ENCODE results near the gene PHF24. TPM values are rescaled to one million over a fixed set of nuclear protein-coding genes. Genes with fewer than 3 reads are reported as not detected.

Gene PHF24
- total RNA-seq, 4 donors from 2014 or later: 0.67 to 2.1 (median 1.4) TPM

- WGBS, 2 donors: 65 to 71% methylated on average over 7 of the region's 7 CpGs
These were observed 29.2 kb downstream of the PHF24 start for GRCh38 chr9:34987160-34987901.

GRCh38 chr9:34988218-34989002 is 30.3 kb downstream of the PHF24 start:
- TF ChIP-seq POLR2A (IDR thresholded peaks at IDR 0.05): no peak
- TF ChIP-seq, protein P1, sequence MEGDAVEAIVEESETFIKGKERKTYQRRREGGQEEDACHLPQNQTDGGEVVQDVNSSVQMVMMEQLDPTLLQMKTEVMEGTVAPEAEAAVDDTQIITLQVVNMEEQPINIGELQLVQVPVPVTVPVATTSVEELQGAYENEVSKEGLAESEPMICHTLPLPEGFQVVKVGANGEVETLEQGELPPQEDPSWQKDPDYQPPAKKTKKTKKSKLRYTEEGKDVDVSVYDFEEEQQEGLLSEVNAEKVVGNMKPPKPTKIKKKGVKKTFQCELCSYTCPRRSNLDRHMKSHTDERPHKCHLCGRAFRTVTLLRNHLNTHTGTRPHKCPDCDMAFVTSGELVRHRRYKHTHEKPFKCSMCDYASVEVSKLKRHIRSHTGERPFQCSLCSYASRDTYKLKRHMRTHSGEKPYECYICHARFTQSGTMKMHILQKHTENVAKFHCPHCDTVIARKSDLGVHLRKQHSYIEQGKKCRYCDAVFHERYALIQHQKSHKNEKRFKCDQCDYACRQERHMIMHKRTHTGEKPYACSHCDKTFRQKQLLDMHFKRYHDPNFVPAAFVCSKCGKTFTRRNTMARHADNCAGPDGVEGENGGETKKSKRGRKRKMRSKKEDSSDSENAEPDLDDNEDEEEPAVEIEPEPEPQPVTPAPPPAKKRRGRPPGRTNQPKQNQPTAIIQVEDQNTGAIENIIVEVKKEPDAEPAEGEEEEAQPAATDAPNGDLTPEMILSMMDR (IDR thresholded peaks at IDR 0.05): no peak
- Histone ChIP-seq H3K4me3 (replicated peaks in 1 of 3) (peak overlapping the region in 2 of 3 donors; percentile 26 to 27), H3K36me3 (no peaks in the 10 kb centered on the region), H3K27ac (peak overlapping the region; percentile 31 to 82 (median 63)), H3K9me3 (no peaks in the 10 kb centered on the region), H3K27me3 (no peaks in the 10 kb centered on the region), H3K4me1 (peaks cover 21 to 33% of the 10 kb centered on the region in 2 donors)
- DNase-seq: peak; percentile 57 to 59
- intact Hi-C loops (cut with DNase I): loop anchor here (5.0 kb wide), 1 partner anchor 91 kb away; a partner anchor contains a TSS
- 14 to 18% methylated on average over 18 to 25 of the region's 25 CpGs for WGBS, 2 donors

More at GRCh38 chr9:34987160-34987901, 29.2 kb downstream of the PHF24 start:
- no peak overlapping the region for H3K4me3 ChIP-seq (replicated peaks in 1 of 3)
- no peaks in the 10 kb centered on the region for H3K27me3 ChIP-seq
- H3K4me1 ChIP-seq: peaks cover 21 to 24% of the 10 kb centered on the region in 2 donors
- TF ChIP-seq, protein P1 (IDR thresholded peaks at IDR 0.05): no peak
- no peak for TF ChIP-seq POLR2A (IDR thresholded peaks at IDR 0.05)
- H3K36me3 ChIP-seq: no peaks in the 10 kb centered on the region
- no peaks in the 10 kb centered on the region for H3K9me3 ChIP-seq
- no peak for DNase-seq
- H3K27ac ChIP-seq: no peak overlapping the region
- intact Hi-C loops (cut with DNase I): loop anchor here (5.0 kb wide), 1 partner anchor 90 kb away; a partner anchor contains a TSS

GRCh38 chr9:34989003-34989945 is 31.2 kb downstream of the PHF24 start, which contains the start of gene DNAJB5:
Gene DNAJB5, plus strand, starts transcription at chr9:34989745. Its CDS starts 886 bp downstream, at chr9:34990631.
- DNase-seq: peak; percentile 99 to 100
- intact Hi-C loops (cut with DNase I): loop anchor here (5.0 kb wide), 1 partner anchor 92 kb away; a partner anchor contains a TSS
- H3K27me3 ChIP-seq: no peaks in the 10 kb centered on the region
- H3K4me3 ChIP-seq (replicated peaks in 1 of 3): peak within 1 kb of the TSS; percentile 41 to 95 (median 48)
- TF ChIP-seq, protein P1 (IDR thresholded peaks at IDR 0.05): no peak
- peak; percentile 75 to 83 for TF ChIP-seq POLR2A (IDR thresholded peaks at IDR 0.05)
- WGBS, 2 donors: 0 to 1% methylated on average over 36 to 39 of the region's 65 CpGs
- peaks cover 21 to 42% of the 10 kb centered on the region in 2 donors for H3K4me1 ChIP-seq
- H3K27ac ChIP-seq: peak within 1 kb of the TSS; percentile 43 to 91 (median 86)
- no peaks in the 10 kb centered on the region for H3K36me3 ChIP-seq
- H3K9me3 ChIP-seq: no peaks in the 10 kb centered on the region

- 4% methylated on average over 22 of the region's 39 CpGs; no CpG with 5 or more reads in 1 of the 2 donors for WGBS, 2 donors
- peak; percentile 69 for DNase-seq
- intact Hi-C loops (cut with DNase I): loop anchor here (5.0 kb wide), 2 partner anchors 82 to 93 kb away; partner anchors contain the start of gene VCP
These were observed 32.0 kb downstream of the PHF24 start for GRCh38 chr9:34989946-34990635.

More at GRCh38 chr9:34989946-34990635, 32.0 kb downstream of the PHF24 start:
- H3K27ac ChIP-seq: peak overlapping the region; percentile 43 to 91 (median 86)
- H3K4me1 ChIP-seq: peaks cover 25 to 49% of the 10 kb centered on the region in 2 donors
- no peak for TF ChIP-seq POLR2A (IDR thresholded peaks at IDR 0.05)
- TF ChIP-seq, protein P1 (IDR thresholded peaks at IDR 0.05): no peak
- H3K36me3 ChIP-seq: no peaks in the 10 kb centered on the region
- H3K27me3 ChIP-seq: no peaks in the 10 kb centered on the region
- H3K4me3 ChIP-seq (replicated peaks in 1 of 3): peak overlapping the region; percentile 41 to 95 (median 48)
- H3K9me3 ChIP-seq: no peaks in the 10 kb centered on the region
